Esophagus (tissue), 2 donors: Measurements from ENCODE around the gene KCNK7. TPM values are rescaled to one million over a fixed set of nuclear protein-coding genes. Genes with fewer than 3 reads are reported as not detected.

ENCODE experiments used
- H3K27ac ChIP-seq, 2 donors: one replicate each; pipeline ENCODE4 v1.5.1; 2013; ENCODE audit warnings: low read depth in 2 of 2, mild to moderate bottlenecking in 2 of 2, inconsistent platforms in 1 of 2, low read length in 1 of 2, moderate library complexity in 1 of 2
- H3K27me3 ChIP-seq, 2 donors: one replicate each; pipeline ENCODE4 v1.6.1; 2013; ENCODE audit warnings: low read length in 2 of 2, control low read depth in 1 of 2, mild to moderate bottlenecking in 1 of 2; ENCODE audit not compliant: insufficient read depth in 2 of 2, control insufficient read depth in 1 of 2
- H3K36me3 ChIP-seq, 2 donors: one replicate each; pipeline ENCODE4 v1.6.1; 2013; ENCODE audit warnings: low read length in 1 of 2; ENCODE audit not compliant: control insufficient read depth in 2 of 2, insufficient read depth in 2 of 2
- H3K4me1 ChIP-seq, 2 donors: one replicate each; pipeline ENCODE4 v1.6.1; 2013; ENCODE audit warnings: low read length in 1 of 2; ENCODE audit not compliant: control insufficient read depth in 2 of 2, insufficient read depth in 2 of 2
- H3K4me3 ChIP-seq, 2 donors: one replicate each; pipeline ENCODE4 v1.5.1; 2013; ENCODE audit warnings: low read length in 2 of 2, mild to moderate bottlenecking in 2 of 2, low read depth in 1 of 2, moderate library complexity in 1 of 2
- H3K9me3 ChIP-seq, 2 donors: one replicate each; pipeline ENCODE4 v1.6.1; 2013; ENCODE audit warnings: mild to moderate bottlenecking in 2 of 2, low read depth in 1 of 2, low read length in 1 of 2, moderate library complexity in 1 of 2; ENCODE audit not compliant: control insufficient read depth in 2 of 2, insufficient read depth in 1 of 2
- WGBS, 2 donors: extraction: QIAGEN DNeasy Blood & Tissue Kit; methylation state at CpG; one replicate each; pipeline ENCODE4 v1.1.7; 2013; 5-methylcytosine and 5-hydroxymethylcytosine counted together
- polyA plus RNA-seq, 2 donors: library from polyadenylated mRNA; stranded (reverse); fragments of 200-250 nt; gene quantifications; one replicate each; pipeline ENCODE4 v1.2.3, GENCODE V29; 2013
- donor health status: healthy with polysubstance abuse.
- donor health status: Bipolar disorder and iron deficiency.

KCNK7 gene
- polyA plus RNA-seq, 2 donors, result 18.4 to 19.8 TPM

DNA sequence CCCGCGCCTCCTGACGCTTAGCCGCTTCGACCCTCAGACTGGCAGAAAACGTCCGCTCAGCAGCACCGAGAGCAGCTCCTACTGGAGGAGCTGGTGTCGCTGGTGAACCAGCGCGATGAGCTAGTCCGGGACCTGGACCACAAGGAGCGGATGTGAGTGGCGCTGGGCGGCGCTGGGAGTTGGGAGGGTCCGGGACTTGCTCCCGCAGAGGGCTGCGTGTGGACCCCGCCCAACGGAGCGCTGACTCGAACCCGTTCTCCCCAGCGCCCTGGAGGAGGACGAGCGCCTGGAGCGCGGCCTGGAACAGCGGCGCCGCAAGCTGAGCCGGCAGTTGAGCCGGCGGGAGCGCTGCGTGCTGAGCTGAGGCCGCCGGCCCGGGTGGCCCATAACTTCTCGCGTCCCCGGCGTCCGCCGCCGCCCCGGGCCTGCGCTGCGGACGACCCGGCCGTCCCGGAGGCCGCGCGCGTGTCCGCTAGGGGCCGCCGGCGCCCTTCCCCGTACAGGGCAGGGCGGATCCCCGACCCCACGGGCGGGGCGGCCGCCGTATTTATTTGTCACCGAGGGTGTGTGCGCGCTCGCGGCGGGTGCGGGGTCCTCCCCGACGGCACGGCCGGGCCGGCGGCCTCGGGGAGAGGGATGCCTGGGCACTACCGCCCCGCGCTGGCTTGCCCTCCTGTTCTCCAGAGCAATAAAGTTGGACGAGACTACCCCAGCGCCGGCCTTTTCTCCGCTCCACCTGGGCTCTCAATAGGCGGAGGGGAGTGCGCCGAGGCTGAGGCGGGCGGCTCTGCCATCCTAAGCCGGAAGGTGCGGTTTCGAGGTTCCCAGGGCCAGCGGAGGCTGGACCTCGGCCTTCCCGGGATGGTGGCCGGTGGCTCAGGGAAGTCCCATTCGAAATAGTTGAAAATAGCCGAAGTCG lies 3.4 kb downstream of the KCNK7 start:
- WGBS, 2 donors, result 39 to 44% methylated on average over 103 to 106 of the region's 106 CpGs
- peak overlapping the region; percentile 69 to 79 for H3K27ac ChIP-seq
- no peaks in the 10 kb centered on the region for H3K27me3 ChIP-seq
- H3K4me1 ChIP-seq, result peaks cover 13 to 40% of the 10 kb centered on the region in 2 donors
- peaks cover 0 to 21% of the 10 kb centered on the region in 2 donors for H3K36me3 ChIP-seq
- H3K4me3 ChIP-seq, result peak overlapping the region; percentile 15 to 26
- H3K9me3 ChIP-seq, result no peaks in the 10 kb centered on the region

DNA sequence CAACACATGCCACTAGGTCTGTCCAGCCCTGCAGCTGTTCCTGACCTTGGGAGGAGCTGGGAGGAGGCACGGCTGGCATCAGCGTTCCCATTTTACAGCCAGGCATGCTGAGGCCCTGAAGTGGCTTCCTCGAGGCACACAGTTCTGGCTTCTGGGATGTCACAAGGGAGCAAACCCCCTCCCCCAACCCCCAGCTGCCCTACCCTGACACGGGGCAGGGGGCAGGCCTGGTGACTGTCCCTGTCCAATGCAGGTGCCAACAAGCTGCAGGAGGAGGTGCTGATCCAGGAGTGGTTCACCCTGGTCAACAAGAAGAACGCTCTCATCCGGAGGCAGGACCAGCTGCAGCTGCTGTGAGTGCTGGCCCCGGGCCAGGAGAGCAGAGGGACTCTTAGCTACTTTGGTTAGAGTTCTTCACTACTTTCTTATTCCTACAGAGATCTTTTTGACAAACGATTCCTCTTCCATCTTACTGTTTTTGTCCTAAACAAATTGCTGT lies 5.3 kb downstream of the KCNK7 start:
- H3K36me3 ChIP-seq, result peaks cover 0 to 21% of the 10 kb centered on the region in 2 donors
- no peak overlapping the region for H3K4me3 ChIP-seq
- no peaks in the 10 kb centered on the region for H3K9me3 ChIP-seq
- no peak overlapping the region for H3K27ac ChIP-seq
- no peaks in the 10 kb centered on the region for H3K27me3 ChIP-seq
- H3K4me1 ChIP-seq, result peaks cover 10 to 36% of the 10 kb centered on the region in 2 donors
- 47 to 58% methylated on average over 8 of the region's 8 CpGs for WGBS, 2 donors

DNA sequence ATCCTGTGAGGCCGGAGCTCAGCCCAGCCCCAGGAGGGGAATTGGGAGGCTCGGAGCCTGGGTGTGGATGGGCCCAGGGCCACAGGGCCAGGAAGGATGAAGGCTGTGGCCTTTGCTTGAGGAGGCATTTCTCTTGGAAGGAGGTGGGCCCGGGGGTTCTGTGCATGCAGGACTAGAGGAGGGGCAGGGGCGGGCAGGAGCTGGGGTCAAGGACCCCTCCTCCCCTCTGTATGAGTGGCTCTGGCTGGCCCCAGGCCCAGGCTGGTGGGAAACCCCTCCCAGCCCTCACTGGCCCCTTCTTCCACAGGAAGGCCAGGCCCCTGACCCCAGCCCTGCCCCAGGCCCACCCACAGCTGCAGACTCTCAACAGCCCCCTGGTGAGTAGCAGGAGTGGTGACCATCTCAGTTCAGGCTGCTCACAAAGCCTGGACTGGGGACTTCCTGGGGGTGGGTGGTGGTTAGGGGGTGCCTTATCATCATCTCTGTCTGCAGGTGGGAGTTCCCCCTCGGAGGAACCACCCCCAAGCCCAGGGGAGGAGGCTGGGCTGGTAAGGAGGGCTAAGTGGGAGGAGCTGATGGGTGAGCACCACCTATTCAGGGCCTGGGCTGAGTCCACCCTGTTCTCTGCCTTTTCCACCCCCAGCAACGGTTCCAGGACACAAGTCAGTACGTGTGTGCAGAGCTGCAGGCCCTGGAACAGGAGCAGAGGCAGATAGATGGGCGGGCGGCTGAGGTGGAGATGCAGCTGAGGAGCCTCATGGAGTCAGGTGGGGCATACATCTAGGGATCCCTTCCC lies 6.0 kb downstream of the KCNK7 start:
- Histone ChIP-seq H3K9me3 (no peaks in the 10 kb centered on the region), H3K27ac (peak overlapping the region in 1 of 2 donors; percentile 16), H3K36me3 (peaks cover 0 to 24% of the 10 kb centered on the region in 2 donors), H3K4me3 (no peak overlapping the region), H3K27me3 (no peaks in the 10 kb centered on the region), H3K4me1 (peaks cover 9 to 33% of the 10 kb centered on the region in 2 donors)
- WGBS, 2 donors, result 52 to 59% methylated on average over 8 to 9 of the region's 9 CpGs

DNA sequence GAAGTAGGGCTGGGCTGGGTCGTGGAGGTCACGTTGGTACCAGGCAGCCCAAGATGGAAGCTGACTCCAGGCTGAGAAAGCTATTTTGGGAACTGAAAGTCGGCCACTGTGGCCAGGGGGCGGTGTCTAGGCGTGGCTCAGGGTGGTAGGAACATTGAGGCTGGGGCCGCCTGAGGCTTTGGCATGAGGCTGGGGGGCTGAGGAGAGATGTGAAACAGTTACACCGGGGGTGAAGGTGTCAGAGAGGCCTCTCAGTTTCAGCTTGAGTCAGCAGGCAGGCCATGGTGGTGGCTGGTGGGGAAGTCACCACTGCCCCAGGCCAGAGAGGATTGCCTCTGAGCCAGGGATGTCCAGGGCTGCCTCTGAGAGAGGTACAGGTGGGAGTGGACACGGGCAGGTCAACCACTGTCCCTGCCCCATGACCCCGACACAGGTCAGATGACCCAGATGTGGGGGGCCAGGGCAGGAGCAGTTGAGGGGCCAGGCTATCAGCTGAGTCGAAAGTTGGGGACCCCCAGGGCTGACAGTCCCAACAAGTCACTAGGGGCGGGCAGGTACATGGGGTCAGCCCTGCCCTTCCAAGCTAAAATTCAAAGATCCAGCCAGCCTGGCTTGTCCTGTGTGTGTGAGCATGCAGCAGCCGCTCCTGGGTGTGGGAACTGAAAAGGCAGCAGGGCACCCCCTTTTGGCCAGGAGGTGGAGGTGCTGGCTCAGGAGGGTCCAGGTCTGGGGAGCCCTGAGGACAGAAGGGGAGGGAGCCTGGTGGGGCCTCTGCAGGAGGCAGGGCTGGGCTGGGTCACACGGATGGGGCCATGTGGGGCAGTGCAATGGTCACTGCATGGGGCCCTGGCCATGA lies 7.2 kb downstream of the KCNK7 start:
- Histone ChIP-seq H3K27ac (peak overlapping the region; percentile 67 to 75), H3K27me3 (no peaks in the 10 kb centered on the region), H3K36me3 (peaks cover 0 to 27% of the 10 kb centered on the region in 2 donors), H3K4me1 (peaks cover 6 to 32% of the 10 kb centered on the region in 2 donors), H3K9me3 (no peaks in the 10 kb centered on the region), H3K4me3 (no peak overlapping the region)
- WGBS, 2 donors, result 50 to 53% methylated on average over 13 of the region's 13 CpGs

DNA sequence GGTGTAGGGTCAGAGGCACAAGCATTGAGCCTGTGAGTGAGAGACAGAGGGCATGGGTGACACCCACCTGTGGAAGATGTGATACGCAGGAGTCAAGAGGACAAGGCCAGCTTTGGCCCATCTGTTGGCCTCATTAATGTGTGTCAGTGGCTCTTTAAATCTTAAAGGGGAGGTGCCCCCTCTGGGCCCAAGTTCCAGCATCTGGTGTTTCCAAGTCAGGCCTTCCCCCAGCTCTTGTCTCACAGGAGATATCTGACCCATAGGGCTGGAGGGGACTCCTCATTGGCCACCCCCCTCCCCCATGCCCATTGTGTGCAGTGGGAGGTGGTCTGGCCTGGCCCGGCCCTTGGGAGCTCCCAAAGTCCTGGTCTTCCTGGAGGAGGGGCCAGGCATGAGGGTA lies 8.9 kb downstream of the KCNK7 start:
- Histone ChIP-seq H3K4me1 (peaks cover 6 to 18% of the 10 kb centered on the region in 2 donors), H3K36me3 (peaks cover under 1 to 19% of the 10 kb centered on the region in 2 donors)
- 74 to 83% methylated on average over 2 of the region's 2 CpGs for WGBS, 2 donors

DNA sequence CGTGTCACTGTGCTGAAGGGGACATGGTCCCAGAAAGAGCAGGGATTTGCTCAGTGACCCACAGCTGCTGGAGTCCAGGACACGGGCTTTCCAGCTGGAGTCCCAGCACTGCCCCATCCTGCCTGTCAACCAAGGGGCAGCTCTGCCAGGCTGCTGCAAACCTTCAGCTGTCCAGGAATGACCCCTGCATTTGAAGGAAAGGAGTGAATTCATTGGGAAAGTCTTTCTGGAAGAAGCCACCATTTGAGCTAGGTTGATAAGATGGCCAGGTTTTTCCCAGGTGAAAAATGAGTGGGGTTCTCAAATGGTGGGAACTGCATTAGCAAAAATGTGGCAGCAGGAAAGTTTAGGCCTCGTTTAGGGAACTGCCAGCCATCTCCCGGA lies 9.4 kb downstream of the KCNK7 start:
- peaks cover 4 to 23% of the 10 kb centered on the region in 2 donors for H3K36me3 ChIP-seq
- peak overlapping the region in 1 of 2 donors; percentile 44 for H3K27ac ChIP-seq
- WGBS, 2 donors, result 78 to 91% methylated on average over 4 of the region's 4 CpGs
- peaks cover 6 to 18% of the 10 kb centered on the region in 2 donors for H3K4me1 ChIP-seq
- H3K27me3 ChIP-seq, result no peaks in the 10 kb centered on the region
- no peaks in the 10 kb centered on the region for H3K9me3 ChIP-seq
- no peak overlapping the region for H3K4me3 ChIP-seq

More for the DNA sequence above, 8.9 kb downstream of the KCNK7 start:
- H3K27ac ChIP-seq, result peak overlapping the region in 1 of 2 donors; percentile 44
- H3K4me3 ChIP-seq, result no peak overlapping the region
- H3K27me3 ChIP-seq, result no peaks in the 10 kb centered on the region
- no peaks in the 10 kb centered on the region for H3K9me3 ChIP-seq

DNA sequence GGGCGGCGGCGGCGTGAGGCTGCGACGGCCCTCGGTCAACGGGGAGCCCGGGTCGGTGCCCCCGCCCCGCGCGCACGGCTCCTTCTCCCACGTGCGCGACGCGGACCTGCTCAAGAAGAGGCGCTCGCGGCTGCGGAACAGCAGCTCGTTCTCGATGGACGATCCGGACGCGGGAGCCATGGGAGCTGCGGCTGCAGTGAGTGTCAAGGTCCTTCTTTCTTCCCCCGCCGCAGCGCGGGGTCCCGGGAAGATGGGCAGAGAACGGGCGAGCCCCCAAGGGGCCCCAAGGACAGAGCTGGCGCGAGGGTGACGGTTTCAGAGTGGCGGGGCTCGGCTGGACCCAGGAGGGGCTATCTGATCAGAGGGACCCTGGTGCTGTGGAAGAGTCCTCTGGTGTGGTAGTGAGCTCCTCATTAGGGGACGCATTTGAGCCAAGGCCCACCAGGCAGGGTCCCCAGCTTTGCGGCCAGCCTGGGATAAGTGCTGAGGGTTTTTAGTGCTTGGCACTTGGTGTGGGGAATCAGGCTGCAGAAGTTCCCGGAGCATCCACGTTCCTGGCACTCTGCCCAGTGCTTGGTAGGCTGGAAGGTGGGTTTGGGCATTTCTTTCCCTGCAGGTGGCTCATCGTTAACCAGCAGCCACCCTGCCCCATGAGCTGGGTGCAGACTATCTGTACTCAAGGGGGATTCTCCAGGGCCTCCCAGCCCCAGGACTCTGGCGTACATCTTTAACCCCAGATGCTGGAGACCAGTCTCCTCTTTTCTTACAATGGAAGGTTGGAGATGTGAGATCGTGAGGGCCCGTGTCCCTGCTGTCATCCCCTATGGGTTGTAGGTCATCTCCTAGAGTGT lies 10.0 kb downstream of the KCNK7 start:
- Histone ChIP-seq H3K36me3 (peaks cover 4 to 28% of the 10 kb centered on the region in 2 donors), H3K4me3 (no peak overlapping the region), H3K27ac (peak overlapping the region in 1 of 2 donors; percentile 44), H3K27me3 (no peaks in the 10 kb centered on the region), H3K9me3 (no peaks in the 10 kb centered on the region), H3K4me1 (peaks cover 6 to 18% of the 10 kb centered on the region in 2 donors)
- 78 to 79% methylated on average over 51 of the region's 51 CpGs for WGBS, 2 donors

DNA sequence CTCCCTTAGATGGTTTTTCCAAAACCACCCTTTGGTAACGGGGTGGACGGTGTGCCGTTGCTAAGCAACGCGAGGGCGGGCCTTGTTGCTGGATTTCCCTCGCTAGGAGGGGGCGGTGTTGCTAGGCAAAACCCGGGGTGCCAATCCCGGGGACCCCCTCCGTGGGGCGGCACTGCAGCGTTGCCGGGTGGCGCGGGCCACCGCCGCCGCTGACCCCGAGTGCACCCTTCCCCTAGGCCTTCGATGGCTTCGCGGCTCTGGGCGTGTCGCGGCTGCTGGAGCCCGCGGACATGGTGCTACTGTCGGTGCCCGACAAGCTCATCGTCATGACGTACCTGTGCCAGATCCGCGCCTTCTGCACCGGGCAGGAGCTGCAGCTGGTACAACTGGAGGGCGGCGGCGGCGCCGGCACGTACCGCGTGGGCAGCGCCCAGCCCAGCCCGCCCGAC lies 10.9 kb downstream of the KCNK7 start:
- no peaks in the 10 kb centered on the region for H3K9me3 ChIP-seq
- no peak overlapping the region for H3K4me3 ChIP-seq
- H3K27ac ChIP-seq, result peak overlapping the region; percentile 26 to 62
- 47 to 50% methylated on average over 35 to 46 of the region's 46 CpGs for WGBS, 2 donors
- H3K27me3 ChIP-seq, result no peaks in the 10 kb centered on the region
- H3K36me3 ChIP-seq, result peaks cover 10 to 32% of the 10 kb centered on the region in 2 donors
- H3K4me1 ChIP-seq, result peaks cover 8 to 18% of the 10 kb centered on the region in 2 donors
